Activated CD4-positive, alpha-beta T cell treated with anti-CD3 and anti-CD28 coated beads for 4 hours (primary cell): ENCODE data around the gene ZNF536.
"Not testable (repeated sequence)": the region's sequence is repeated elsewhere in the genome, so short reads cannot be mapped to it uniquely, and the experiment has no call there.

Source experiments
- DNase-seq, 2 donors: peaks; one replicate each; pipeline ENCODE4 v3.0.0-alpha.2; 2020

Gene ZNF536

DNA sequence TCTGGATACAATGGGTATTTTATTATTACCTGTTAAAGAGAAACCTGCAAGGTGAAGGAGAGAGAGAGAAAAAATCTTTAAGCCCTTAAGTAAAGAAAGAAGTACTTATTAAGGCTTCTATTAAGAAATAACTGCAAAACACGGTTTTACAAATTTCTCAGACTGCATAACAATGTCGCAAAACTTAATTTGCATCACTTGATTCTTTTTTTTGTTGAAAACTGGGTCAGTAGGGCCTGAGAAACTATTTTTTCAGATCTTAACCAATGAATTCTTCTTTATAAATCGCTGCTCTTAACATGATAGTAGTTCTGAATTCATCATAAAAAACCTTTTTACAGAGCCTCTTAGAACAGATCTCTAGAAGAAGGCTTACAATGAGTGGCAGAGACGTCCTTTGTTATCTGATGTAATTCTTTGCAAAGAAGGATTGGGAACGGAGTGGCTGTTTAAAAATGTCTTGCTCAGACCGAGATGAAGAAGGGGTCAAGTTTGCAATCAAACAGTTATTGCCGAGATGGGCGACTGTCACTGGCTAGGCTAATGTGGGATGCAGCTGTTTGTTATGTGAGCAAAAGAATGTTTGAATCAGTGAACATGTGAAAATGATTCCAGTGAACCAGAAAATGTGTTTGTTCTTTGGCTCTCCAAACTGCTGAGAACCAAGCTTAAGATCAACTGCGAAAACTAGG is 76.3 kb downstream of the ZNF536 start:
- DNase-seq, result no peak

DNA sequence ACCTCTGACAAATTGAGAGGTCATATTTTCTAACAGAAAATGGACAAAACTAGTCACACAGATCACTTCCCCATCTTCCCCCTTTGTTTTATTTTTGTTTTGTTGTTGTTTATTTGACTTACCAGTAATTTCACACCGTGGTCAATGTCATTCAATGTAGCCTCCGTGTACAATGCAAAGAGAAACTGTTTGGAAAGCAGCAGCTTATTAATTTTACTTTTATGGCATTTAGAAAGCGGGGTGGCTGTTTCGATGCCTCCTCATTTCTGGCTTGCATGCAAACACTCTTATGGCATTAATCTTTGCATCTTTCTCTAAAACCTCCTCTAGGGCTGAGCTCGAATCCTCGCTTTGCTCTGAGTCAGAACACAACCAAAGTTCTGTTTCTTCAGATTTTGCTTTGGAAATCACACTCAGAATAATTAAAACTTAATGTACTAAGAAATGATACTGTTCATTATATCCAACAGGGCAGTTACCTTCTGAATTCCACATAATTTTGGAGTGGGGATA is 77.0 kb downstream of the ZNF536 start:
- no peak for DNase-seq

DNA sequence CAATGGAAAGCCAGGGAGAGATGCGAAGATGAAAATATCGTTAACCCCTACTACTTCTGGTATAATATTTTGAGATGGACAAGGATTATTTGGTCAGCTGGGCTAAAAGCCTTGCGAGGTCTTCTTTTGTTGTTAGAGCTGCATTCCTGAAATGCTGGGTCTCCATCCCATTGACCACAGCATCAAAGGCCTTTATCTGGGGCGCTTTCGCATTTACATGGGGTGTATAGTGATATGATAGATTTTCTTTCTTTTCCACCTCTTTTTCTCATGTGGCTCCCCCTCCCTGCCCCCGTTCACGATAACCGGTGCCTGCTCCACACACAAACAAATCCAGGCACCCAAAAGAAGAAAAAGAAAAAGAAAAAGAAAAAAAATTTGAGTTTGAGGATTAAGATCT is 77.5 kb downstream of the ZNF536 start:
- no peak for DNase-seq

DNA sequence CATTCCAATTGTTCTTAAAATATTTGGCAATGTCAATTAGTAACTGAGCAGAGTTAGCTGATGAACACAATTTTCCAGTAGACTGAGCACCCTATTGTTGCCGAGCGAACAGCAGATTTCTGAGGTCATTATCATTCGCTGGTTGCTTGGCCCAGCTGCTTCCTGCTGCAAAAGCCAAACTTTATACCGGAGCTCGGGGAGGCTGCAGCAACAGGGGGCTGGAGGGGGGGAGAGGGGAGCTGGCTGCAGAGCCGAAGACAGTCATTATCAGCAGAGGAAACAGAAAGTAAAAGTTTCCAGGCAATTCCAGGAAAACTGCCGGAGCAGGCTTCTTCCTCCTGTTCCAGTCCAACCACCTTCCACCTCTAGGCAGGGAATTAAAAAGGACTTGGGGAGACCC is 77.9 kb downstream of the ZNF536 start:
- DNase-seq, result no peak

DNA sequence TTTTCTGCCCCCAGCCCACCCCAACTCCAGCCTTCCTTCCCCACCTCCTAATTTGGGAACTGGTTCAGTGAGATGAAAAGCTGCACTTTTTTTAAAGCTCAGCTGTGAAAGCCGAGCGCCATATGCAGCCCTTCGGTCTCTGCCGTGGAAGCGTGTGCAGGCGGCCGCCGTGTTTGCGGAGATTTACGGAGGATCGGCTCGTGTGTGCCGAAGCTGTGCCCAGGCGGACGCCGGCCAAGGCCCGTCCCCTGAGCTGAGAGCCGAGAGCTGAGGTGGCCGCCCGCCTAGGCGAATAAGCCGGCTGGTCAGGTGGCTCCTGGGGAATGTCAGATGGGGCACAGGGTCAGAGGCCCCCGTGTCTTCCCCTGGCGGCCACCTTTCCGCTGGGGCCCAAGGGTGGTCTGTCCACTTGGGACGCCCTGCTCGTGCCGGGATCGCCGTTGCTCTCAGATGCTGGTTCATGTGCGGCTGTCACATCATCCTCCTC is 78.7 kb downstream of the ZNF536 start:
- DNase-seq, result no peak

DNA sequence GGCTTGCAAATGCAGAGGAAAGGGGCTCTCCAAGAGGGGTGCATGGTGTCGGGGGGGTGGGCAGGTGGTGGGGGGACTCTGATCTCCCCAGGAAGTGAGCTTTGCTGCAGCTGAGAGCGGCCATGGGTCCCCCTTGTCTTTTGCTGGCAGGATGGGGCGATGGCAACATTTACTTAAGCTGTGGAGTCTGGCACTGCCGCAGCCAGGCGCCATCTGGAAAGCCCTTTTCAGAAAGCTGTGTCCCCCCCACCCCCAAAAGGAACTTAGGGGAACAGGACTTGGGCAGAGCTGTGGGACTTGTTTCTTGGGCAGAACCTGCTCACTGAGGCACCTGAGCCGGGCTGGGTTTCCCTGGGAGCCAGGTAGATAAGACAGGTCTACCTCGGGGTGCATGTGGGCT is 80.7 kb downstream of the ZNF536 start:
- no peak for DNase-seq

DNA sequence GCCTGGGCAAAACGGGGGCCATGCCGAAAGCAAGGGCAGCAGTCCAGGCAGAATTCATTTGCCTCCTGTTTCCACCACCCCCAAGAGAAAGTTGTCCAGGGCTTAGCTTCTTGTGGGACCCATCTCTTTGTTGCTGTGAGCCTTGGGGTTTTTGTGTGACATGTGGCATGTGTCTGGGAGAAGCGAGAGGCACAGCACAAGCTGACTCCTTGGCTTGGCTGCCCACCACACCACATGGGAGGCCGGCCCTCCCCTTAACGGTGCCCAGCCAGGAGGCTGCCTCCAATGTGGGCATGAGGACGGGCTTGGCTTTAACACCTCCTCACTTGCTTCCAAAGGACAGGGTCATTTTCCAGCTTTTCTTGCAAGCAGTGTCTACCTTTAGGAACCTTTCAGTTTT is 81.6 kb downstream of the ZNF536 start:
- no peak for DNase-seq

DNA sequence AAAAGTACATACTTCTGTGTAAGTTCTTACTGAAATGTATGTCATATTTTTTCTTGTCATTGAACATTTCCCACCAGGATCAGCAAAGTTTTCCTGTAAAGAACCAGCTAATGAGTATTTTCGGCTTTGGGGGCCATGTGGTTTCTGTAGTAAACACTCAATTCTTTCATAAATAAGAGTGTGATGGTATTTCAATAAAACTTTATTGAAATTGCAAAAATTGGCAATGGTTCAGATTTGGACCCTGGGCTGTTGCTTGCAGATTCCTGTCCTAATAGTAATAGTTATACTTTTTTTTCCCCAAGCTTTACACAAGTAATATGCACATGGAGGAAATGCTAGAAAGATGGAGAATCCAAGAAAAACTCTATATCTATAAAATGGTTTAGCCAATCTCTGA is 83.7 kb downstream of the ZNF536 start:
- DNase-seq, result no peak

DNA sequence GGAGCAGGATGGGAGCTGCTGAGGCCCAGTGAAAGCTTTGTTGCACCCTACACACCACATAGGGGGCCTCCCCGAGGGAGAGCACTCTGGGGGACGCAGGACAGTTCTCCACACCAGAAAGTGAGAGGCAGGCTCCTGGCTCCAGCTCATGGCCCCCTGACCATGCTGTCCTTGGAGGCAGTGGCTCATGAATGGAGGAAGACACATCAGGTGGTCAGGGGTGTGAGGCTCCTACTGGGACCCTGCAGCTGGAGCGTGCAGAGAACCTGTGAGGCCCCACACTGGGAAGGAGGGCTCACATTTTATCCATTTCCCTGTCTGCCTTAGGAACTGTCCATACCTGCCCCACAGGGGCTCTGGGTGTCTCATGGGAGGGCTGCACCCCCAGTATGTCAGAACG is 85.3 kb downstream of the ZNF536 start:
- DNase-seq, result no peak

DNA sequence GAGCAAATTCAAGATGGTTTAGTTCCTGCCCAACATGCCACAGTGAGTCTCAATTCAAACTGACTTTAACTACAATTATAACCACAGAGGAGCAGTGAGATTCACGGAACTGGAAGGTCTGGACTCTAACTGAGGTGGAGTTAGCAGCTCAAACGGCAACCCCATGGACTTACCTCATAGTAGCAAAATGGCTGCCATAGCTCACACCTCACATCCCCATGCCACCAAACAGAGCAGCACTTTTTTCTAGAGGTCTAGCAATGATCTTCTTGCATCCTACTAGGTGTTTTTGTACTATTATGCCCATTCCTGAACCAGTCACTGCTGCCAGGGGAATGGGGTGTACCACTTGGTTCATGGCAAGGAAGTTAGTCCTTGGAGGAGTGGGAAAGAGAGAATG is 87.7 kb downstream of the ZNF536 start:
- no peak for DNase-seq

DNA sequence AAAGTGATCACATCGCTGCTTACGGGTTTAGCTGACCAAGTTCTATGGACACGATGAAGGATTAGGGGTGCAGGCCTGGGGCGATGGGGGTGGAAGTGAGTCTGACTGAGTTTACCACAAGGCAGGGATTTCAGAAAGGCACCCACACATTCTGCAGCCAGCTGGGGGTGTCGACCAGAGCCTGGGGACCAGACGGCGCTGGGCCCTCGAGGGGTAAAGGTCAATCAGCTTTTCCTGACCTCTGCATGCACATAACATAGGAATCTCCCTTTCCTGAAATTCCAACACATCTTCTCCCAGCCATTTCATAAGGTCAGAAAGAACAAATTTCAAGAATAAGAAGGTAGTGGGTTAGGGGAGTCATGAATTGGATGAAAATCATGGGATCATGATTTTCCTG is 92.0 kb downstream of the ZNF536 start:
- DNase-seq, result no peak

DNA sequence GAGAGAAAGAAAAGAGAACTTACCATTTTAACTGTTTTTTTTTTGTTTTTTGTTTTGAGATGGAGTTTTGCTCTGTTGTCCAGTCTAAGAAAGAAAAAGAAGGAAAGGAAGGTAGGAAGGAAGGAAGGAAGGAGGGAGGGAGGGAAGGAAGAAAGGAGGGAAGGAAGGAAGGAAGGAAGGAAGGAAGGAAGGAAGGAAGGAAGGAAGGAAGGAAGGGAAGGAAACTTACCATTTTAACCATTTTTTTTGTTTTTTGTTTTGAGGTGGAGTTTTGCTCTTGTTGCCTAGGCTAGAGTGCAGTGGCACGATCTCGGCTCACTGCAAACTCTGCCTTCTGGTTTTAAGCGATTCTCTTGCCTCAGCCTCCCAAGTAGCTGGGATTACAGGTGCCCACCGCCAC is 94.4 kb downstream of the ZNF536 start:
- not testable (repeated sequence) for DNase-seq

DNA sequence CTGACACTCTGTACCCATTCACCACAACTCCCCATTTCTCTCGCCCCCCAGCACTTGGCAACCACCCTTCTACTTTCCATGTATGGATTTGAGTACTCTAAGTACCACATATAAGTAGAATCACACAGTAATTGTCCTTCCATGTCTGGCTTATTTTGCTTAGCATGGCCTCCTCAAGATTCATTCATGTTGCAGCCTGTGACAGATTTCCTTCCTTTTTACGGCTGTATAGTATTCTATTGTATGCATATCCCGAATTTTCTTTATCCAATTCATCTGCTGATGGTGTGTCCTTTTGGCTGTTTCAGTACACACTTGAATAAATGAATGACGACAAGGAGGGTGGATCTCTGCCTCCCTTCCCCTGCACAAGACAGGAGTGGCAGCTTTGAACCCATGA is 95.1 kb downstream of the ZNF536 start:
- DNase-seq, result no peak

DNA sequence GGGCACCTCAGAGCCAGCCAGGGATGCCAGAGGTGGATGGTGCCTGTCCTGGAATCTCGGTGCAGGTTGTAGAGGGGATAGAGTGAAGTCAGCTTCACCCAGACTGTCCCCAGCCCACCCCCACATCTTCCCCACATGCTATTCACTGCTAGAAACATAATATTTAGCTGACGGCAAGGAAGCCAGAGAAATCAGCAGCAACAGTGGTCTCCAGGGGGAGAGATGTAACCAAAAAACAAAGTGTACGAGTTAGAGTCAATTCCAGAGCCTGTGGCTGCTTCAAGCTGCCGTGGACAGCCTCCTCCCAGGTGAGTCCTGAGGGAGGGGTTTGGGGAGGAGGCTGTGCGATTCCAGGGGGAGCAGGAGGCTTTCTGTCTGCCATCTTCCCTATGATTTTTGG is 97.6 kb downstream of the ZNF536 start:
- DNase-seq, result no peak

DNA sequence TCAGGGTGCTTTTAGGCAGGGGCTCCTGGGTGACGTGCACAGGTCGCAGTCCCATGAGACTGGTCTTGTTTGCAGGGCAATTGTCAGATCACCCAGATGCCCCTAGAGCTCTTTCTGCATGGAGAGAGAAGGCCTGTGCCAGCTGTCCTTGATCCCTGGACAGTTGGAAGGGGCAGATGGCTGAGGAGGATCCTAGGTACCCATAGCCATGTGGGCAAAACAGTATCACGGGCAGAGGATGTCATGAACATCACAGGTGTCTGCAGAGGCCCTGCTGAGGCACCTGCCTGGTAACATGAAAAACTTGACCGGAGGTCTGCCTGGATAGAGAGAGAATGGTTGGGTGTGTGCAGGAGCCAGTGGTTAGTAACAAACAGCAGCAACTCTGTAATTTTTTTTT is 99.3 kb downstream of the ZNF536 start:
- no peak for DNase-seq

DNA sequence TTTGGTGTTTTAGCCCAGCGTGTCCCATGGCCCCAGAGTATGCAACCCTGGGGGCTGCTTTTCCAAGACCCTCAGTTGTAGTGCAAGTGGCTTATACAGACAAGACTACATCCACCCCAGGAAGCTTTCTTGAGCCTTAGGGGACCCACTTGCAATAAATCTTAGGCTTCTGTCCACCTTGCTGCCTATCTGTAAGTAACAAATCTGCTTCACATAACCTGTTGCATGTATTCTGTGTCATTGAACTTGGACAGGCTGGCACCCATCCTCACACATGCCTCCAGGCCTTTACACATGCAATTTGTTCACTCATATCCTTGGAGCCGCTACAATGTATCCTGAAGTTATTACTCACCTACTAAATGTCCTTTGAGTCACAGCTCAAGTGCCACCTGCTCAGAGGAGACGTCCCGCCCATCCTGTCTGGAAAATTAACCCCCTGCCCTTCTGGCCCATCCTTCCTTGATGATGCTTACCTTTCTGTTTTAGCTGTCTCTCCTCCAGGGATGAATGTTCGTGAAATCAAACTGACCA is 101.2 kb downstream of the ZNF536 start:
- DNase-seq, result no peak

DNA sequence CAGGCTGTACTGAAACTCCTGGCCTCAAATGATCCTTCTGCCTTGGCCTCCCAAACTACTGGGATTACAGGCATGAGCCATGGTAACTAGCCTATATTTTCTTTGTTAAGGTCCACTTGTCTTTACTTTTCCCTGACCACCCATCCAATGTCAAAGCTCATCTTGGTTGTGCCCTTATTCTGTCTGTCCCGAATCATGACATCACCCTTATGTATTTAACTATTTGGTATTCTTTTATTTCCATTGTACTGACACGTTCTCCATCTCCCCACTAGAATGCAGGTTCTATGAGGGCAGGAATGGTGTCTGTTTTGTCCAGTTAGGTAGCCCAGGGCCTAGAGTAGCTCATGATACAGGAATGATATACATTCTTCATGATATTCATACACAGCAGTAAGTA is 104.8 kb downstream of the ZNF536 start:
- DNase-seq, result no peak

DNA sequence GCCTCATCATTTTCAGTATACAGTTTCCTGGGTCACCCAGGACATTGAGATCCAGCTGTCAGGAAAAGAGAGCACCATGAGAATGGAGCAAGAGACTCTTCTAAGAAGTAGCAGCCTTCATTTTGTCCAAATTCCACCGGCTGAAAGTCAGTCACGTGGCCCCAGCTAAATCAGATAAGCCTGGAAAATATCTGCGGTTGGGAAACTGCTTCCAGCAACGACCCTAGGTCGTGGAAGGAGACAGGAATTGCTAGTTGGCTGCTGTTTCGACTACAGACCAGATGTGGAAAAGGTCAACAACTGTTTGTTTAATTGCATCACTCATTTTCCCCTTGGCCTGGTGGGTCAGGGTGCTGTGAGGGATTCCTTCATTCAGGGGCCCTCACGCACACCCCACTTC is 107.0 kb downstream of the ZNF536 start:
- DNase-seq, result no peak

DNA sequence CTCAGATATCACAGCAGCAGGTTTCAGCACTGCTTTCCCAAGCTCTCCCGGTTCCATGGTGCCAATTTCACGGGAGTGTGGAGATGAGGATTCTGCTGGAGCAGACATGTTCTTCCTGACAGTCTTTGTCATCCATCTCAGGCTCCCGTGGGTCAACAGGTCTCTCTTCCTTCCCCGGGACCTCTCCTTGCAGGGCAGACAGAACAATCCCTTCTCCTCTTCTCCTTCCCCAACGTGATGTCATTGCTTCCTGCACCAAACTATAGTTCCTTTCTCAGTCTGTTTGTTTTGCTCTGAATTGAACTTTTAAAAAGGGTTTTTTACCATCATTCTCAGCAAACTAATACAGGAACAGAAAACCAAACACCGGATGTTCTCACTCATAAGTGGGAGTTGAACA is 107.9 kb downstream of the ZNF536 start:
- DNase-seq, result no peak

DNA sequence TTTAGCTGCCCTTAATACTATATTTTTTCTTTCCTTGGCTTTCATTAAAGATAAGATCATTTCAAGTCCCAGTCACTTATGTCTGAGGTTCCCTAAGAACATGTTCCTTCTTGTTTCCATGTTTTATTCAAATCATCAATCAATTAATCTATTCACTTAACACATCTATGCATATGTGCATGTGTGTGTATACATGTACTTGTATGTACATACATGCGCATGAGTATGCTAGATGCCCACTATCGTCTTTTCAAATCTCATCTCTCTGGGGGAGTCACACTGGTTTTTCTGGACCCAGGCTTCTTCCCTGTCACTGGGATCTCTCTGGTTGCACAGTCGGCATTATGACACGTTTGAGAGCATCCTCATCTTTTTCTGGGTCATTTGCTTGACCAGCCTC is 108.9 kb downstream of the ZNF536 start:
- no peak for DNase-seq

DNA sequence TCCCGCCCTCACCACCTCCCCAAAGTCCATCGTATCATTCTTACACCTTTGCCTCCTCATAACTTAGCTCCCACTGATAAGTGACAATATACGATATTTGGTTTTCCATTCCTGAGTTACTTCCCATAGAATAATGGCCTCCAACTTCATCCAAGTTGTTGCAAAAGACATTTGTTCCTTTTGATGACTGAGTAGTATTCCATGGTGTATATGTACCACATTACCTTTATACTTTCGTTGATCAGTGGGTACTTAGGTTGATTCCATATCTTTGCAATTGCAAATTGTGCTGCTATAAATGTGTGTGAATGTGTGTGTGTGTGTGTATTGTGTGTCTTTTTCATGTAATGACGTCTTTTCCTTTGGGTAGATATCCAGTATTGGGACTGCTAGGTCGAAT is 109.6 kb downstream of the ZNF536 start:
- DNase-seq, result no peak

DNA sequence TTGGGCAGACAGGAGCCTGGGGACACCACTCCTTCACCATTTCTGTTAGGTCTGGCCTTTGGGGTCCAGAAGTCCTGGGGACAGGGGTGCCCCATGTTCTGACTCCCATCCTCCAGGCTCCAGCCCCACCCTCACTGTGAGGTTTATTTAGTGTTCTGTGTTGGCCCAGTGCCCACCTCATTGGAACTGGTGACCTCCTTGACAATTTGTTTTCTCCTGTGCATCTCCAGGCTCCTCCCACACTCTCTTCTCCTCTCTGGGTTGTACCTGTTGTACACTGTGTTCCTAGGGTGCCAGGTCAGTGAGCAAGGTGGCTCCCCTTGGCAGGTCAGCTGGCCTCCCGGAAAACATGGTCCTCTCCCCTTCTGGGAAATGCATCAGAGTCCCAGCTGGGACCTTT is 110.8 kb downstream of the ZNF536 start:
- no peak for DNase-seq

DNA sequence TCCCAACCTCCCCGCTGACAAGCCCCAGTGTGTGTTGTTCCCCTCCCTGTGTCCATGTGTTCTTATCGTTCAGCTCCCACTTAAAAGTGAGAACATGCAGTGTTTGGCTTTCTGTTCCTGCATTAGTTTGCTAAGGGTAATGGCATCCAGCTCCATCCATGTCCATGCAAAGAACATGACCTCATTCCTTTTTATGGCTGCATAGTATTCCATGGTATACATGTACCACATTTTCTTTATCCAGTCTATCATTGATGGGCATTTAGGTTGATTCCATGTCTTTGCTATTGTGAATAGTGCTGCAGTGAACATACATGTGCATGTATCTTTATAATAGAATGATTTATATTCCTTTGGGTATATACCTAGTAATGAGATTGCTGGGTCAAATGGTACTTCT is 114.1 kb downstream of the ZNF536 start:
- not testable (repeated sequence) for DNase-seq

DNA sequence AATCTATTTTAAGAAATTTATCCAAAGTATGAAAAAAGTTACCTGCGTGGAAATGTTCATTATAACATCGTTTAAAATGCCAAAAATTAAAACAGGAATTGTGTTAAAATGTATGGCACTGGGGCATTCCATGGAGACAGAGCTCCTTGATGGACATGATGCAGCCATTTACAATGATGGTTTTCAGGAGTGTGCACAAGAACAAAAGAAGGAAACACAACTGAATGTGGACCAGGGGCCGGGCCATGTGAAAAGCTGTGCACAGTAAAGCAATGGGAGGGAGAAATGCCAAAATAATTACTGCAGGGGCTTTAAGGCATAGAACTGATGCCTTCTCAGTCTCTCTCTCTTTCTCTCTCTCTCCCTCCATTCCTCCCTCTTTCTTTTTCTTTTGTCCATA is 115.0 kb downstream of the ZNF536 start:
- no peak for DNase-seq

DNA sequence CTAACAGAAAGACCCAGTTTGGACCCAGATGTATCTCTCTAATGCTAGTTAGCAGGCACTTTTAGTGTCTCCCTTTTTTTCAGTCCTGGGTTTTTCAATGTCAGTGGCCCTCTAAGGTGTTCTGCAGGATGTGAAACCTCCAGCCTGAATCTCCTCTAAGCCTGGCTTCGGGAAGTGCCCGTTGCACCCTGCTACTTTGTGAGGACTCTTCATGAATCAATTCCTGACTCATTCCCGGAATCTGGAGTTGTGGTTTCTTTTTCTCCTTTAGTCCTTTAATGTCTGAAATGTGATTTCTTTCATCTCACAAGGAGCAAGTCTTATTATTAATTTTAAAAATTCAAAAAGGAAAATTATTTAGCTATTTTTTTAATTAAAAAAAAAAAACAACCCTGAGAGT is 116.0 kb downstream of the ZNF536 start:
- no peak for DNase-seq
